Fibroblast of upper back skin (primary cell): ENCODE data around the gene VEPH1.
A peak's percentile ranks its signal among the peaks of the same experiment; 100 is the strongest.

ENCODE experiments used
- DNase-seq: peaks from one replicate; pipeline ENCODE4 v3.0.0-alpha.2; 2013

VEPH1 gene

GRCh38 chr3:157423337-157423736 is 79.9 kb downstream of the VEPH1 start:
- peak; percentile 64 for DNase-seq

GRCh38 chr3:157420606-157421130 is 82.5 kb downstream of the VEPH1 start:
- DNase-seq, result no peak

- DNase-seq, result peak; percentile 60
Measured at GRCh38 chr3:157418104-157418503, 85.1 kb downstream of the VEPH1 start.

- peak; percentile 62 for DNase-seq
Measured at GRCh38 chr3:157417247-157417646, 86.0 kb downstream of the VEPH1 start.

- DNase-seq, result no peak
Measured at GRCh38 chr3:157416347-157417087, 86.7 kb downstream of the VEPH1 start.

GRCh38 chr3:157414861-157415260 is 88.4 kb downstream of the VEPH1 start:
- no peak for DNase-seq

- no peak for DNase-seq
Measured at GRCh38 chr3:157412323-157412855, 90.8 kb downstream of the VEPH1 start.

- DNase-seq, result no peak
Measured at GRCh38 chr3:157410945-157411344, 92.3 kb downstream of the VEPH1 start.

- DNase-seq, result no peak
Measured at GRCh38 chr3:157409516-157409915, 93.7 kb downstream of the VEPH1 start.

GRCh38 chr3:157408499-157409149 is 94.6 kb downstream of the VEPH1 start:
- DNase-seq, result no peak

GRCh38 chr3:157407769-157408168 is 95.4 kb downstream of the VEPH1 start:
- DNase-seq, result no peak

GRCh38 chr3:157406394-157406793 is 96.8 kb downstream of the VEPH1 start:
- DNase-seq, result no peak

- DNase-seq, result peak; percentile 90
Measured at GRCh38 chr3:157405457-157405856, 97.8 kb downstream of the VEPH1 start.

- no peak for DNase-seq
Measured at GRCh38 chr3:157404381-157404780, 98.8 kb downstream of the VEPH1 start.

- DNase-seq, result no peak
Measured at GRCh38 chr3:157398598-157398997, 104.6 kb downstream of the VEPH1 start.

- no peak for DNase-seq
Measured at GRCh38 chr3:157394411-157394810, 108.8 kb downstream of the VEPH1 start.

GRCh38 chr3:157393113-157393512 is 110.1 kb downstream of the VEPH1 start:
- no peak for DNase-seq

GRCh38 chr3:157392104-157392503 is 111.1 kb downstream of the VEPH1 start:
- DNase-seq, result no peak

GRCh38 chr3:157390713-157391515 is 112.3 kb downstream of the VEPH1 start:
- DNase-seq, result no peak

GRCh38 chr3:157388976-157389375 is 114.2 kb downstream of the VEPH1 start:
- DNase-seq, result peak; percentile 75

GRCh38 chr3:157387708-157388435 is 115.3 kb downstream of the VEPH1 start:
- peak; percentile 44 for DNase-seq

- DNase-seq, result no peak
Measured at GRCh38 chr3:157384491-157384890, 118.7 kb downstream of the VEPH1 start.
